ENCODE data around the gene CCDC196.

The CCDC196 gene

GRCh38 chr14:66445936-66446335, 40.2 kb upstream of the CCDC196 start:
- Histone ChIP-seq H3K4me1 (no peaks in the 10 kb centered on the region), H3K4me3 (ENCODE audit: low read depth, low read length) (no peak overlapping the region), H3K27me3 (no peaks in the 10 kb centered on the region), H3K9me3 (no peaks in the 10 kb centered on the region), H3K36me3 (no peaks in the 10 kb centered on the region)
- TF ChIP-seq CTCF (IDR thresholded peaks at IDR 0.05; ENCODE audit: low read depth, low read length): no peak
- DNase-seq: no peak

DNA sequence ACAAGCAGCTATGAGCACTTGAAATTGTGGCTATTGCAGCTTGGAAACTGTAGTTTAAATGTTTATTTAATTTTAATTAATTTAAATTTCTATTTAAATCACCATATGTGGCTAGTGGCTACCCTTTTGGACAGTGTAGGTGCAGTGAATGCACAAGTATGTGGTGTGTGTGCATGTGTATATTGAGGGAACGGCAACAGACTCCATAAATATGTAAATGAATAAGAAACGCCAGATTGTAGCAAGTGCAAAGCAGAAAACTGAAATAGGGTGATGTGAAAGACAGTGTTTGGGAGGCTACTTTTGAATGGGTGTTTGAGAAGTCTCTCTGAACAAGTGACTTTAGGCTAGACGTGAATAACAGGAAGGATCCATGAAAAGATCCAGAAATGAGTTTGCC, 32.7 kb upstream of the CCDC196 start:
- Histone ChIP-seq H3K9me3 (no peaks in the 10 kb centered on the region; the same call in 1 of the 2 replicates), H3K4me3 (ENCODE audit: low read depth, low read length) (no peak overlapping the region), H3K27me3 (no peaks in the 10 kb centered on the region), H3K36me3 (no peaks in the 10 kb centered on the region), H3K4me1 (no peaks in the 10 kb centered on the region)
- DNase-seq: no peak
- TF ChIP-seq CTCF (IDR thresholded peaks at IDR 0.05; ENCODE audit: low read depth, low read length): no peak

- no peak for DNase-seq
- no peaks in the 10 kb centered on the region for H3K36me3 ChIP-seq
- no peaks in the 10 kb centered on the region; the same call in 1 of the 2 replicates for H3K9me3 ChIP-seq
- H3K4me1 ChIP-seq: no peaks in the 10 kb centered on the region
- H3K4me3 ChIP-seq (ENCODE audit: low read depth, low read length): no peak overlapping the region
- no peak for TF ChIP-seq CTCF (IDR thresholded peaks at IDR 0.05; ENCODE audit: low read depth, low read length)
- no peaks in the 10 kb centered on the region for H3K27me3 ChIP-seq
These were observed 26.6 kb upstream of the CCDC196 start for GRCh38 chr14:66459603-66460002.

DNA sequence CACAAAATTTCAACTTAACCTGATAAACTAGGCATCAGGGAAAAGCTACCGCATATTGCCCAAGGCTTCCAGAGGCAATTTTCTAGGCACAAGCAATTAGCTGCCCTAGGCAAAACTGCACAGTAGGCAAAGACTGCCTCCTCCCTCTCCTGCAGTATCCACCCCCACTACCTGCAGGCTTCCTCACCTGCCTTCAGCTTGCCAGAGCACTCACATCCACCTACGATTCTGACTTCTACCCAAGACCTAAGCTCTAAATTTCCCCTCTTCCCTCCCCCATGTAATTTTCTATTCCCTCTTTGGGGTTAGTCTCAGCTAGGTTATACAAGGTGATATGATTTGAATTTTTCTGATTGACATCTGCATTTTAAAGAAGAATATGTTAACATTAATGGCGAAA, 21.9 kb upstream of the CCDC196 start:
- H3K36me3 ChIP-seq: no peaks in the 10 kb centered on the region
- DNase-seq: no peak
- H3K4me3 ChIP-seq (ENCODE audit: low read depth, low read length): no peak overlapping the region
- no peaks in the 10 kb centered on the region; the same call in 1 of the 2 replicates for H3K9me3 ChIP-seq
- H3K4me1 ChIP-seq: no peaks in the 10 kb centered on the region
- no peak for TF ChIP-seq CTCF (IDR thresholded peaks at IDR 0.05; ENCODE audit: low read depth, low read length)
- H3K27me3 ChIP-seq: no peaks in the 10 kb centered on the region

DNA sequence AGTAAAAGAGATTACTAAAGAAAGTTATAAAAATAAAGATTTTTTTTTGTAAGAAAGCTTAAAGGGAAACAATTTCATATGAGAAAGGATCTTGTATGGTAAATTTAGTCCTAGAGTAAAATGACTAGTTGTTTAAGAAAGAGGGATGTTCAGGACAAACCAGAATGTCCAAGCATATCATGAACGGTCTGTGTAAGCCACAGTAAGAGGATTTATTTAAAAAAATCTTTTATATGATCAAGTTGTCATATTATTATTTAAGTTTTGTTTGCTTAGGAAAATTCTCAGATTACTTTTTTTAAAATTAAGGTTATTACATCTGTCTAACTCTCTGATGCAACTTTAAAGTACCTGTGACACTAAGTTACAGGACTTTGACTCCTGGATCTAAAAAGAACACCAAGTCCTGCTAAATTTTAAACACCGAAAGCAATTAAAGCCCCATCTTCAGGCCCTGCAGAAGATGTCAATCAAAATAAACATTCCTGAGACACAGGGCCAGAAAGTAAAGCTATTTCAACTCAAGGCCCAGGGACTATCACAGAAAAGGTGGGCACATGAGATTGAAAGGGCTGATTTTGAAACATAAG, 17.3 kb upstream of the CCDC196 start:
- Histone ChIP-seq H3K4me1 (no peaks in the 10 kb centered on the region), H3K9me3 (no peaks in the 10 kb centered on the region; the same call in 1 of the 2 replicates), H3K4me3 (ENCODE audit: low read depth, low read length) (no peak overlapping the region), H3K27me3 (no peaks in the 10 kb centered on the region), H3K36me3 (no peaks in the 10 kb centered on the region)
- TF ChIP-seq CTCF (IDR thresholded peaks at IDR 0.05; ENCODE audit: low read depth, low read length): no peak
- DNase-seq: no peak

GRCh38 chr14:66471584-66471983, 14.6 kb upstream of the CCDC196 start:
- no peak for TF ChIP-seq CTCF (IDR thresholded peaks at IDR 0.05; ENCODE audit: low read depth, low read length)
- no peak for DNase-seq

More at GRCh38 chr14:66471584-66471983, 14.6 kb upstream of the CCDC196 start:
- Histone ChIP-seq H3K36me3 (no peaks in the 10 kb centered on the region), H3K27me3 (no peaks in the 10 kb centered on the region), H3K4me1 (no peaks in the 10 kb centered on the region), H3K4me3 (ENCODE audit: low read depth, low read length) (no peak overlapping the region), H3K9me3 (no peaks in the 10 kb centered on the region; the same call in 1 of the 2 replicates)

All from BE2C (cell line).